Measurements from ENCODE around the gene BRAF.

DNA sequence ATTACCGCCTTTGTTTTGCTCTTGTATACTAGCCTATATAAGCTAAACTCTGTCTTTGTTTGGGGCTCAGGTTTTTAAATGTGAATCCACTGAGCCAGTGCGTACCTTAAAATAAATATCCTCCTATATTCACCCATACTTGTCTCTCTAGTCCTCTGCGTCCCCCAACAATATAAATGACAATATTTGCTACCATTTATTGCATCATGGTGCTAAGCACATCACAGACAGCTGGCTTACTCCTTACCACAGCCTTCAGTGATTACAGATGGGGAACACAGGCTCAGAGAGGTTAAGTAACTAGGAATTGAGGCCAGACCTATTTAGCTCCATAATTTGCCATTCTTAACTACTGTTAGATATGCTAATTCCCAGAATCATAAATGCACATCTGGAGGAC, 255.4 kb downstream of the BRAF start:
- TF ChIP-seq, protein P1, sequence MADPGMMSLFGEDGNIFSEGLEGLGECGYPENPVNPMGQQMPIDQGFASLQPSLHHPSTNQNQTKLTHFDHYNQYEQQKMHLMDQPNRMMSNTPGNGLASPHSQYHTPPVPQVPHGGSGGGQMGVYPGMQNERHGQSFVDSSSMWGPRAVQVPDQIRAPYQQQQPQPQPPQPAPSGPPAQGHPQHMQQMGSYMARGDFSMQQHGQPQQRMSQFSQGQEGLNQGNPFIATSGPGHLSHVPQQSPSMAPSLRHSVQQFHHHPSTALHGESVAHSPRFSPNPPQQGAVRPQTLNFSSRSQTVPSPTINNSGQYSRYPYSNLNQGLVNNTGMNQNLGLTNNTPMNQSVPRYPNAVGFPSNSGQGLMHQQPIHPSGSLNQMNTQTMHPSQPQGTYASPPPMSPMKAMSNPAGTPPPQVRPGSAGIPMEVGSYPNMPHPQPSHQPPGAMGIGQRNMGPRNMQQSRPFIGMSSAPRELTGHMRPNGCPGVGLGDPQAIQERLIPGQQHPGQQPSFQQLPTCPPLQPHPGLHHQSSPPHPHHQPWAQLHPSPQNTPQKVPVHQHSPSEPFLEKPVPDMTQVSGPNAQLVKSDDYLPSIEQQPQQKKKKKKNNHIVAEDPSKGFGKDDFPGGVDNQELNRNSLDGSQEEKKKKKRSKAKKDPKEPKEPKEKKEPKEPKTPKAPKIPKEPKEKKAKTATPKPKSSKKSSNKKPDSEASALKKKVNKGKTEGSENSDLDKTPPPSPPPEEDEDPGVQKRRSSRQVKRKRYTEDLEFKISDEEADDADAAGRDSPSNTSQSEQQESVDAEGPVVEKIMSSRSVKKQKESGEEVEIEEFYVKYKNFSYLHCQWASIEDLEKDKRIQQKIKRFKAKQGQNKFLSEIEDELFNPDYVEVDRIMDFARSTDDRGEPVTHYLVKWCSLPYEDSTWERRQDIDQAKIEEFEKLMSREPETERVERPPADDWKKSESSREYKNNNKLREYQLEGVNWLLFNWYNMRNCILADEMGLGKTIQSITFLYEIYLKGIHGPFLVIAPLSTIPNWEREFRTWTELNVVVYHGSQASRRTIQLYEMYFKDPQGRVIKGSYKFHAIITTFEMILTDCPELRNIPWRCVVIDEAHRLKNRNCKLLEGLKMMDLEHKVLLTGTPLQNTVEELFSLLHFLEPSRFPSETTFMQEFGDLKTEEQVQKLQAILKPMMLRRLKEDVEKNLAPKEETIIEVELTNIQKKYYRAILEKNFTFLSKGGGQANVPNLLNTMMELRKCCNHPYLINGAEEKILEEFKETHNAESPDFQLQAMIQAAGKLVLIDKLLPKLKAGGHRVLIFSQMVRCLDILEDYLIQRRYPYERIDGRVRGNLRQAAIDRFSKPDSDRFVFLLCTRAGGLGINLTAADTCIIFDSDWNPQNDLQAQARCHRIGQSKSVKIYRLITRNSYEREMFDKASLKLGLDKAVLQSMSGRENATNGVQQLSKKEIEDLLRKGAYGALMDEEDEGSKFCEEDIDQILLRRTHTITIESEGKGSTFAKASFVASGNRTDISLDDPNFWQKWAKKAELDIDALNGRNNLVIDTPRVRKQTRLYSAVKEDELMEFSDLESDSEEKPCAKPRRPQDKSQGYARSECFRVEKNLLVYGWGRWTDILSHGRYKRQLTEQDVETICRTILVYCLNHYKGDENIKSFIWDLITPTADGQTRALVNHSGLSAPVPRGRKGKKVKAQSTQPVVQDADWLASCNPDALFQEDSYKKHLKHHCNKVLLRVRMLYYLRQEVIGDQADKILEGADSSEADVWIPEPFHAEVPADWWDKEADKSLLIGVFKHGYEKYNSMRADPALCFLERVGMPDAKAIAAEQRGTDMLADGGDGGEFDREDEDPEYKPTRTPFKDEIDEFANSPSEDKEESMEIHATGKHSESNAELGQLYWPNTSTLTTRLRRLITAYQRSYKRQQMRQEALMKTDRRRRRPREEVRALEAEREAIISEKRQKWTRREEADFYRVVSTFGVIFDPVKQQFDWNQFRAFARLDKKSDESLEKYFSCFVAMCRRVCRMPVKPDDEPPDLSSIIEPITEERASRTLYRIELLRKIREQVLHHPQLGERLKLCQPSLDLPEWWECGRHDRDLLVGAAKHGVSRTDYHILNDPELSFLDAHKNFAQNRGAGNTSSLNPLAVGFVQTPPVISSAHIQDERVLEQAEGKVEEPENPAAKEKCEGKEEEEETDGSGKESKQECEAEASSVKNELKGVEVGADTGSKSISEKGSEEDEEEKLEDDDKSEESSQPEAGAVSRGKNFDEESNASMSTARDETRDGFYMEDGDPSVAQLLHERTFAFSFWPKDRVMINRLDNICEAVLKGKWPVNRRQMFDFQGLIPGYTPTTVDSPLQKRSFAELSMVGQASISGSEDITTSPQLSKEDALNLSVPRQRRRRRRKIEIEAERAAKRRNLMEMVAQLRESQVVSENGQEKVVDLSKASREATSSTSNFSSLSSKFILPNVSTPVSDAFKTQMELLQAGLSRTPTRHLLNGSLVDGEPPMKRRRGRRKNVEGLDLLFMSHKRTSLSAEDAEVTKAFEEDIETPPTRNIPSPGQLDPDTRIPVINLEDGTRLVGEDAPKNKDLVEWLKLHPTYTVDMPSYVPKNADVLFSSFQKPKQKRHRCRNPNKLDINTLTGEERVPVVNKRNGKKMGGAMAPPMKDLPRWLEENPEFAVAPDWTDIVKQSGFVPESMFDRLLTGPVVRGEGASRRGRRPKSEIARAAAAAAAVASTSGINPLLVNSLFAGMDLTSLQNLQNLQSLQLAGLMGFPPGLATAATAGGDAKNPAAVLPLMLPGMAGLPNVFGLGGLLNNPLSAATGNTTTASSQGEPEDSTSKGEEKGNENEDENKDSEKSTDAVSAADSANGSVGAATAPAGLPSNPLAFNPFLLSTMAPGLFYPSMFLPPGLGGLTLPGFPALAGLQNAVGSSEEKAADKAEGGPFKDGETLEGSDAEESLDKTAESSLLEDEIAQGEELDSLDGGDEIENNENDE (IDR thresholded peaks at IDR 0.05; ENCODE audit: insufficient replicate concordance, low read length): no peak
- TF ChIP-seq TAF1 (IDR thresholded peaks at IDR 0.05; ENCODE audit: low read depth, low read length) (no peak), SIN3A (conservative IDR thresholded peaks at IDR 0.05 in 1 of 2, IDR thresholded peaks at IDR 0.05 in 1 of 2; ENCODE audit: low read depth in 1 of 2, low read length in 2 of 2) (no peak), EP300 (IDR thresholded peaks at IDR 0.05; ENCODE audit: borderline replicate concordance in 1 of 2, low read depth in 2 of 2, low read length in 2 of 2) (no peak), POLR2AphosphoS5 (IDR thresholded peaks at IDR 0.05; ENCODE audit: low read depth, low read length) (no peak), KDM1A (IDR thresholded peaks at IDR 0.05; ENCODE audit: borderline replicate concordance, low read length) (no peak), EGR1 (IDR thresholded peaks at IDR 0.05; ENCODE audit: borderline replicate concordance, low read depth, low read length) (no peak), CREB1 (IDR thresholded peaks at IDR 0.05) (no peak)
- TF ChIP-seq, protein P2, sequence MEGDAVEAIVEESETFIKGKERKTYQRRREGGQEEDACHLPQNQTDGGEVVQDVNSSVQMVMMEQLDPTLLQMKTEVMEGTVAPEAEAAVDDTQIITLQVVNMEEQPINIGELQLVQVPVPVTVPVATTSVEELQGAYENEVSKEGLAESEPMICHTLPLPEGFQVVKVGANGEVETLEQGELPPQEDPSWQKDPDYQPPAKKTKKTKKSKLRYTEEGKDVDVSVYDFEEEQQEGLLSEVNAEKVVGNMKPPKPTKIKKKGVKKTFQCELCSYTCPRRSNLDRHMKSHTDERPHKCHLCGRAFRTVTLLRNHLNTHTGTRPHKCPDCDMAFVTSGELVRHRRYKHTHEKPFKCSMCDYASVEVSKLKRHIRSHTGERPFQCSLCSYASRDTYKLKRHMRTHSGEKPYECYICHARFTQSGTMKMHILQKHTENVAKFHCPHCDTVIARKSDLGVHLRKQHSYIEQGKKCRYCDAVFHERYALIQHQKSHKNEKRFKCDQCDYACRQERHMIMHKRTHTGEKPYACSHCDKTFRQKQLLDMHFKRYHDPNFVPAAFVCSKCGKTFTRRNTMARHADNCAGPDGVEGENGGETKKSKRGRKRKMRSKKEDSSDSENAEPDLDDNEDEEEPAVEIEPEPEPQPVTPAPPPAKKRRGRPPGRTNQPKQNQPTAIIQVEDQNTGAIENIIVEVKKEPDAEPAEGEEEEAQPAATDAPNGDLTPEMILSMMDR (IDR thresholded peaks at IDR 0.05; ENCODE audit: control extremely low read depth in 1 of 3, insufficient read depth in 1 of 3, low read depth in 1 of 3, low read length in 3 of 3): no peak
- TF ChIP-seq, protein P3, sequence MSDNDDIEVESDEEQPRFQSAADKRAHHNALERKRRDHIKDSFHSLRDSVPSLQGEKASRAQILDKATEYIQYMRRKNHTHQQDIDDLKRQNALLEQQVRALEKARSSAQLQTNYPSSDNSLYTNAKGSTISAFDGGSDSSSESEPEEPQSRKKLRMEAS (IDR thresholded peaks at IDR 0.05): no peak
